Smooth muscle cell of the brain vasculature (primary cell): ENCODE measurements around the gene LAMA1.

ENCODE experiments used
- DNase-seq: peaks from one replicate; pipeline ENCODE4 v3.0.0-alpha.2; 2012; ENCODE audit warnings: low read depth, low spot score

Gene LAMA1

GRCh38 chr18:7047336-7047735, 70.3 kb downstream of the LAMA1 start:
- DNase-seq, result no peak

GRCh38 chr18:7038330-7038851, 79.2 kb downstream of the LAMA1 start:
- DNase-seq, result peak; percentile 65

GRCh38 chr18:7037470-7037869, 80.1 kb downstream of the LAMA1 start:
- DNase-seq, result no peak

- no peak for DNase-seq
Measured at GRCh38 chr18:7035807-7036206, 81.8 kb downstream of the LAMA1 start.

- no peak for DNase-seq
Measured at GRCh38 chr18:7034924-7035323, 82.7 kb downstream of the LAMA1 start.

GRCh38 chr18:7032537-7032936, 85.1 kb downstream of the LAMA1 start:
- no peak for DNase-seq

- DNase-seq, result no peak
Measured at GRCh38 chr18:7028625-7029024, 89.0 kb downstream of the LAMA1 start.

- DNase-seq, result no peak
Measured at GRCh38 chr18:7025194-7025593, 92.4 kb downstream of the LAMA1 start.

GRCh38 chr18:7023581-7023980, 94.0 kb downstream of the LAMA1 start:
- DNase-seq, result no peak

GRCh38 chr18:7023063-7023580, 94.5 kb downstream of the LAMA1 start:
- no peak for DNase-seq

- DNase-seq, result peak; percentile 13
Measured at GRCh38 chr18:7021994-7022840, 95.4 kb downstream of the LAMA1 start.

- DNase-seq, result no peak
Measured at GRCh38 chr18:7020995-7021777, 96.4 kb downstream of the LAMA1 start.

- no peak for DNase-seq
Measured at GRCh38 chr18:7017013-7017412, 100.6 kb downstream of the LAMA1 start.

- no peak for DNase-seq
Measured at GRCh38 chr18:7011142-7011541, 106.5 kb downstream of the LAMA1 start.

- no peak for DNase-seq
Measured at GRCh38 chr18:7004009-7004408, 113.6 kb downstream of the LAMA1 start.

GRCh38 chr18:7002107-7002506, 115.5 kb downstream of the LAMA1 start:
- DNase-seq, result no peak

- no peak for DNase-seq
Measured at GRCh38 chr18:7000484-7001096, 117.0 kb downstream of the LAMA1 start.

- no peak for DNase-seq
Measured at GRCh38 chr18:6997808-6998207, 119.8 kb downstream of the LAMA1 start.

- DNase-seq, result no peak
Measured at GRCh38 chr18:6994771-6995430, 122.7 kb downstream of the LAMA1 start.

GRCh38 chr18:6994056-6994770, 123.4 kb downstream of the LAMA1 start:
- no peak for DNase-seq

- DNase-seq, result no peak
Measured at GRCh38 chr18:6992761-6993160, 124.8 kb downstream of the LAMA1 start.
